Endothelial cell of umbilical vein (primary cell): ENCODE measurements around the gene PCDH15.
"Not testable (repeated sequence)": the region's sequence is repeated elsewhere in the genome, so short reads cannot be mapped to it uniquely, and the experiment has no call there.

Experiments
- EZH2 ChIP-seq: IDR thresholded peaks from 2 replicates; pipeline ENCODE4 v1.6.1; 2012; ENCODE audit warnings: borderline replicate concordance, low read depth, mild to moderate bottlenecking, moderate library complexity, low read length, inconsistent platforms; ENCODE audit not compliant: severe bottlenecking
- JUN ChIP-seq: IDR thresholded peaks from 2 replicates; pipeline ENCODE4 v1.6.1; 2011; ENCODE audit warnings: borderline replicate concordance, low read depth; ENCODE audit not compliant: insufficient read length, insufficient read depth
- MYC ChIP-seq: IDR thresholded peaks from one replicate; pipeline ENCODE4 v1.6.1; 2011; ENCODE audit warnings: mild to moderate bottlenecking, low read depth, low read length
- POLR2A ChIP-seq: IDR thresholded peaks from 2 replicates; pipeline ENCODE4 v1.6.1; 2012; ENCODE audit warnings: low read depth, mild to moderate bottlenecking, control low read depth, low read length
- POLR2AphosphoS5 ChIP-seq: IDR thresholded peaks from 2 replicates; pipeline ENCODE4 v1.6.1; 2012; ENCODE audit warnings: low read depth, mild to moderate bottlenecking, control low read depth, low read length, moderate library complexity; ENCODE audit not compliant: insufficient read depth
- TF ChIP-seq, protein P1 (sequence below), 2 donors: IDR thresholded peaks; 1 replicate in 1 of 2; 2 replicates in 1 of 2; pipeline ENCODE4 v1.5.1; 2011; ENCODE audit warnings: low read length in 2 of 2, mild to moderate bottlenecking in 2 of 2, moderate library complexity in 2 of 2, control low read depth in 1 of 2, inconsistent platforms in 1 of 2, low read depth in 1 of 2; ENCODE audit not compliant: insufficient read depth in 1 of 2; ENCODE audit errors: extremely low read depth in 1 of 2
- TF ChIP-seq, protein P2 (sequence below): IDR thresholded peaks from 2 replicates; pipeline ENCODE4 v1.6.1; 2011; ENCODE audit not compliant: insufficient read depth, insufficient read length

DNA sequence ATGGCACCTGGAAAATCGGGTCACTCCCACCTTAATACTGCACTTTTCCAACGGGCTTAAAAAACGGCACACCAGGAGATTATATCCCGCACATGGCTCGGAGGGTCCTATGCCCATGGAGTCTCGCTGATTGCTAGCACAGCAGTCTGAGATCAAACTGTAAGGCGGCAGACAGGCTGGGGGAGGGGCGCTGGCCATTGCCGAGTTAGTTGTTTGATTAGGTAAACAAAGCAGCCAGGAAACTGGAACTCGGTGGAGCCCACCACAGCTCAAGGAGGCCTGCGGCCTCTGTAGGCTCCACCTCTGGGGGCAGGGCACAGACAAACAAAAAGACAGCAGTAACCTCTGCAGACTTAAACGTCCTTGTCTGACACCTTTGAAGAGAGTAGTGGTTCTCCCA is 285.8 kb downstream of the PCDH15 start:
- TF ChIP-seq, protein P1, sequence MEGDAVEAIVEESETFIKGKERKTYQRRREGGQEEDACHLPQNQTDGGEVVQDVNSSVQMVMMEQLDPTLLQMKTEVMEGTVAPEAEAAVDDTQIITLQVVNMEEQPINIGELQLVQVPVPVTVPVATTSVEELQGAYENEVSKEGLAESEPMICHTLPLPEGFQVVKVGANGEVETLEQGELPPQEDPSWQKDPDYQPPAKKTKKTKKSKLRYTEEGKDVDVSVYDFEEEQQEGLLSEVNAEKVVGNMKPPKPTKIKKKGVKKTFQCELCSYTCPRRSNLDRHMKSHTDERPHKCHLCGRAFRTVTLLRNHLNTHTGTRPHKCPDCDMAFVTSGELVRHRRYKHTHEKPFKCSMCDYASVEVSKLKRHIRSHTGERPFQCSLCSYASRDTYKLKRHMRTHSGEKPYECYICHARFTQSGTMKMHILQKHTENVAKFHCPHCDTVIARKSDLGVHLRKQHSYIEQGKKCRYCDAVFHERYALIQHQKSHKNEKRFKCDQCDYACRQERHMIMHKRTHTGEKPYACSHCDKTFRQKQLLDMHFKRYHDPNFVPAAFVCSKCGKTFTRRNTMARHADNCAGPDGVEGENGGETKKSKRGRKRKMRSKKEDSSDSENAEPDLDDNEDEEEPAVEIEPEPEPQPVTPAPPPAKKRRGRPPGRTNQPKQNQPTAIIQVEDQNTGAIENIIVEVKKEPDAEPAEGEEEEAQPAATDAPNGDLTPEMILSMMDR (IDR thresholded peaks at IDR 0.05; ENCODE audit: extremely low read depth in 1 of 2, insufficient read depth in 1 of 2, low read depth in 1 of 2, low read length in 2 of 2), result not testable (repeated sequence)
- not testable (repeated sequence) for TF ChIP-seq POLR2AphosphoS5, POLR2A, EZH2, JUN, MYC
- TF ChIP-seq, protein P2, sequence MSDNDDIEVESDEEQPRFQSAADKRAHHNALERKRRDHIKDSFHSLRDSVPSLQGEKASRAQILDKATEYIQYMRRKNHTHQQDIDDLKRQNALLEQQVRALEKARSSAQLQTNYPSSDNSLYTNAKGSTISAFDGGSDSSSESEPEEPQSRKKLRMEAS, result not testable (repeated sequence)
